H1 (cell line): ENCODE results near the gene MBOAT1. TPM values are rescaled to one million over a fixed set of nuclear protein-coding genes. Genes with fewer than 3 reads are reported as not detected.

Experiments
- CTCF ChIA-PET: fragments of 300-600 bp; sonication (Branson Sonifier 250); formaldehyde crosslinking; loops from one replicate; lab custom pipeline; 2021; ENCODE audit not compliant: partially characterized antibody; lab: Charles Lee
- POLR2A ChIA-PET: fragments of 300-600 bp; sonication (Branson Sonifier 250); formaldehyde crosslinking; loops from one replicate; lab custom pipeline; 2021; ENCODE audit warnings: inconsistent platforms; ENCODE audit not compliant: partially characterized antibody; lab: Charles Lee
- DNase-seq, 2 experiments: peaks; one replicate each; pipeline versions ENCODE4 v3.0.0 to v3.0.0-alpha.2; 2010 to 2022; ENCODE audit warnings: low spot score in 2 of 2, low read depth in 1 of 2, mixed read lengths in 1 of 2
- FAIRE-seq: peaks from 2 replicates; lab custom pipeline; 2011; peaks lifted over from hg19 to GRCh38; lab: Jason Lieb, UNC
- H2AFZ ChIP-seq: 2 replicates; pipeline ENCODE4 v1.8.1; 2012; ENCODE audit warnings: low read length, inconsistent platforms
- H2AK5ac ChIP-seq: 2 replicates; pipeline ENCODE4 v1.6.1; 2013; ENCODE audit warnings: low read depth, low read length
- H2BK120ac ChIP-seq: replicated peaks from 2 replicates; pipeline ENCODE3; 2013; ENCODE audit warnings: low read depth, low read length, inconsistent platforms
- H2BK12ac ChIP-seq: 2 replicates; pipeline ENCODE4 v1.6.1; 2013; ENCODE audit warnings: low read depth, low read length
- H2BK15ac ChIP-seq: 2 replicates; pipeline ENCODE4 v1.6.1; 2013; ENCODE audit warnings: low read length
- H2BK20ac ChIP-seq: 2 replicates; pipeline ENCODE4 v1.6.1; 2013; ENCODE audit warnings: low read length
- H2BK5ac ChIP-seq: 2 replicates; pipeline ENCODE4 v1.6.1; 2013; ENCODE audit warnings: low read depth, low read length
- H3K14ac ChIP-seq: 2 replicates; pipeline ENCODE4 v1.6.1; 2013; ENCODE audit warnings: inconsistent platforms; ENCODE audit not compliant: insufficient read length
- H3K18ac ChIP-seq: 2 replicates; pipeline ENCODE4 v1.6.1; 2013; ENCODE audit warnings: low read length; ENCODE audit errors: extremely low read depth
- H3K23ac ChIP-seq: 2 replicates; pipeline ENCODE4 v1.6.1; 2013; ENCODE audit warnings: inconsistent platforms; ENCODE audit not compliant: insufficient read length
- H3K23me2 ChIP-seq: 2 replicates; pipeline ENCODE4 v1.6.1; 2013; ENCODE audit warnings: low read depth, low read length
- H3K27ac ChIP-seq: 2 replicates; pipeline ENCODE4 v1.6.1; 2011; ENCODE audit warnings: low read depth, low read length, inconsistent platforms
- H3K27me3 ChIP-seq, 4 experiments: replicated peaks in 1 of 4; 1 replicate in 1 of 4; 2 replicates in 3 of 4; pipeline versions ENCODE4 v1.6.1 to v1.8.1; 2011 to 2013; ENCODE audit warnings: low read length in 3 of 4, mild to moderate bottlenecking in 3 of 4, inconsistent platforms in 2 of 4, mixed read lengths in 2 of 4, moderate library complexity in 1 of 4; ENCODE audit not compliant: control insufficient read depth in 3 of 4, insufficient read depth in 3 of 4; ENCODE audit errors: extremely low read depth in 1 of 4
- H3K36me3 ChIP-seq, 4 experiments: 2 replicates each; pipeline versions ENCODE4 v1.6.1 to v1.8.1; 2011 to 2013; ENCODE audit warnings: mild to moderate bottlenecking in 4 of 4, low read length in 3 of 4, moderate library complexity in 2 of 4, control low read depth in 1 of 4, inconsistent platforms in 1 of 4; ENCODE audit not compliant: insufficient read depth in 4 of 4, control insufficient read depth in 2 of 4
- H3K4ac ChIP-seq: replicated peaks from 2 replicates; pipeline ENCODE3; 2013; ENCODE audit warnings: low read length, low read depth, mixed read lengths, inconsistent platforms; ENCODE audit not compliant: insufficient read length
- H3K4me1 ChIP-seq, 4 experiments: replicated peaks in 1 of 4; 1 replicate in 1 of 4; 2 replicates in 3 of 4; pipeline versions ENCODE4 v1.6.1 to v1.8.1; 2011 to 2013; ENCODE audit warnings: low read length in 3 of 4, inconsistent platforms in 2 of 4, mixed read lengths in 1 of 4; ENCODE audit not compliant: insufficient read depth in 4 of 4, control insufficient read depth in 3 of 4
- H3K4me2 ChIP-seq, 2 experiments: 2 replicates each; pipeline versions ENCODE4 v1.6.1 to v1.8.1; 2011 to 2013; ENCODE audit warnings: low read depth in 2 of 2, low read length in 2 of 2, control low read depth in 1 of 2, inconsistent platforms in 1 of 2, mild to moderate bottlenecking in 1 of 2; ENCODE audit not compliant: insufficient read depth in 1 of 2
- H3K4me3 ChIP-seq, 4 experiments: fragments of 200-600, 300-600 bp in 1 of 4; sonication (generic), shearing (Covaris generic), sonication (Bioruptor Twin) in 1 of 4; 2 replicates each; pipeline versions ENCODE4 v1.5.1 to v1.8.1; 2011 to 2016; ENCODE audit warnings: low read length in 4 of 4, low read depth in 3 of 4, control low read depth in 2 of 4, inconsistent platforms in 2 of 4, mild to moderate bottlenecking in 2 of 4, mixed read lengths in 1 of 4, moderate library complexity in 1 of 4; ENCODE audit not compliant: insufficient read depth in 2 of 4; ENCODE audit errors: extremely low read depth in 1 of 4
- H3K56ac ChIP-seq: replicated peaks from 2 replicates; pipeline ENCODE3; 2013; ENCODE audit warnings: low read depth, mild to moderate bottlenecking, mixed read lengths, low read length, inconsistent platforms; ENCODE audit not compliant: insufficient read length
- H3K79me1 ChIP-seq: 2 replicates; pipeline ENCODE4 v1.6.1; 2013; ENCODE audit warnings: low read depth, low read length, control low read depth
- H3K79me2 ChIP-seq, 2 experiments: 2 replicates each; pipeline versions ENCODE4 v1.6.1 to v1.8.1; 2012 to 2013; ENCODE audit warnings: low read length in 2 of 2, mild to moderate bottlenecking in 2 of 2, inconsistent platforms in 1 of 2; ENCODE audit not compliant: insufficient read depth in 2 of 2, control insufficient read depth in 1 of 2
- H3K9ac ChIP-seq, 4 experiments: replicated peaks in 1 of 4; 1 replicate in 1 of 4; 2 replicates in 3 of 4; pipeline versions ENCODE4 v1.6.1 to v1.8.1; 2011 to 2013; ENCODE audit warnings: low read depth in 3 of 4, low read length in 3 of 4, control low read depth in 2 of 4, mild to moderate bottlenecking in 2 of 4, moderate library complexity in 2 of 4, inconsistent platforms in 1 of 4; ENCODE audit errors: extremely low read depth in 1 of 4
- H3K9me3 ChIP-seq, 2 experiments: 2 replicates each; pipeline versions ENCODE4 v1.6.1 to v1.8.1; 2012 to 2013; ENCODE audit warnings: mild to moderate bottlenecking in 2 of 2, moderate library complexity in 2 of 2, control low read depth in 1 of 2, inconsistent platforms in 1 of 2, low read depth in 1 of 2, low read length in 1 of 2, mixed read lengths in 1 of 2; ENCODE audit not compliant: insufficient read depth in 2 of 2
- H4K20me1 ChIP-seq, 2 experiments: replicated peaks in 1 of 2; 2 replicates each; pipeline versions ENCODE3 to v1.8.1; 2011 to 2013; ENCODE audit warnings: inconsistent platforms in 2 of 2, low read length in 2 of 2, mild to moderate bottlenecking in 1 of 2; ENCODE audit not compliant: insufficient read depth in 2 of 2, control insufficient read depth in 1 of 2
- H4K5ac ChIP-seq: 2 replicates; pipeline ENCODE4 v1.6.1; 2013; ENCODE audit warnings: low read length, low read depth, mixed read lengths, inconsistent platforms; ENCODE audit not compliant: insufficient read length
- H4K8ac ChIP-seq: 2 replicates; pipeline ENCODE4 v1.8.0; 2013; ENCODE audit warnings: mild to moderate bottlenecking, moderate library complexity, low read length, inconsistent platforms; ENCODE audit not compliant: insufficient read depth; ENCODE audit errors: extremely low read depth
- H4K91ac ChIP-seq: replicated peaks from 2 replicates; pipeline ENCODE3; 2013; ENCODE audit warnings: low read length, mixed read lengths, inconsistent platforms; ENCODE audit not compliant: insufficient read length
- KDM4A ChIP-seq: IDR thresholded peaks from one replicate; pipeline ENCODE4 v1.7.1; 2012; ENCODE audit warnings: low read depth, mild to moderate bottlenecking, moderate library complexity, low read length, inconsistent platforms; ENCODE audit not compliant: severe bottlenecking
- PHF8 ChIP-seq: fragments of 200-600 bp; sonication (generic); conservative IDR thresholded peaks from 2 replicates; pipeline ENCODE4 v1.7.1; 2012; ENCODE audit warnings: low read depth, mild to moderate bottlenecking, inconsistent platforms, low read length, moderate library complexity
- SIN3A ChIP-seq, 2 experiments: IDR thresholded peaks in 1 of 2; conservative IDR thresholded peaks in 1 of 2; 2 replicates each; pipeline ENCODE4 v1.6.1; 2011 to 2012; ENCODE audit warnings: low read length in 2 of 2, improper control_type of control experiment in 1 of 2, low read depth in 1 of 2, mild to moderate bottlenecking in 1 of 2
- TBP ChIP-seq: IDR thresholded peaks from 2 replicates; pipeline ENCODE4 v1.6.1; 2011; ENCODE audit warnings: low read depth, low read length, improper control_type of control experiment
- ZNF274 ChIP-seq: IDR thresholded peaks from 2 replicates; pipeline ENCODE4 v1.7.0; 2012; ENCODE audit warnings: low read length, borderline replicate concordance; ENCODE audit errors: extremely low read depth
- WGBS, 2 experiments: shearing (Covaris generic) in 1 of 2; methylation state at CpG; one replicate each; pipeline versions ENCODE4 v1.1.6 to v1.1.7; 2013 to 2015; ENCODE audit warnings: low lambda C conversion rate in 2 of 2, mixed read lengths in 2 of 2, inconsistent platforms in 1 of 2, low coverage in 1 of 2, missing lambda C conversion rate in 1 of 2; ENCODE audit not compliant: insufficient replicate concordance in 2 of 2, insufficient coverage in 1 of 2, insufficient read length in 1 of 2; ENCODE audit errors: extremely low coverage in 1 of 2, missing lambda C conversion rate in 1 of 2; 5-methylcytosine and 5-hydroxymethylcytosine counted together
- polyA plus RNA-seq, 7 experiments: library from polyadenylated mRNA; depleted of rRNA in 3 of 7; stranded (reverse) in 5 of 7; unstranded in 2 of 7; fragments of >200 nt in 5 of 7; fragments of 200-250 nt in 2 of 7; gene quantifications; 1 replicate in 5 of 7; 2 replicates in 1 of 7; 4 replicates in 1 of 7; pipeline versions ENCODE4 v1.2.1 to v1.2.3, GENCODE V29; 2011 to 2013; ENCODE audit warnings: missing spikeins in 2 of 7, mixed read lengths in 2 of 7
- total RNA-seq: library from RNA; stranded (reverse); fragmentation: NEBNext Ultra II Directional; extraction: Animal tissue kit (Norgen Biotek cat#: 25700); gene quantifications from 2 replicates; pipeline ENCODE4 v1.2.1, GENCODE V29; 2021

MBOAT1 gene
- total and polyA plus RNA-seq, 2 of the 8 experiments (the other 6 are each of a cell fraction or from before 2014, with no cell fraction given) = 4.9 to 19.5 TPM

- Histone ChIP-seq H2AK5ac (no peak overlapping the region), H3K14ac (no peak overlapping the region), H3K27me3 (no peaks in the 10 kb centered on the region), H2BK20ac (no peak overlapping the region), H4K20me1 (no peaks in the 10 kb centered on the region), H3K56ac (no peak overlapping the region), H2BK120ac (no peak overlapping the region), H3K18ac (no peak overlapping the region), H2AFZ (no peak overlapping the region), H2BK5ac (no peak overlapping the region), H2BK15ac (no peak overlapping the region), H3K9ac (no peak overlapping the region), H3K4me3 (no peak overlapping the region), H4K5ac (no peak overlapping the region), H2BK12ac (no peak overlapping the region)
- FAIRE-seq (no peak), DNase-seq (no peak)
- 85% methylated on average over 4 of the region's 4 CpGs; no CpG with 5 or more reads in 1 of the 2 experiments for WGBS, 2 experiments
- POLR2A ChIA-PET = no interaction called here
- TF ChIP-seq ZNF274 (no peak), TBP (no peak), KDM4A (no peak), SIN3A (conservative IDR thresholded peaks at IDR 0.05 in 1 of 2, IDR thresholded peaks at IDR 0.05 in 1 of 2; ENCODE audit: low read depth in 1 of 2, low read length in 2 of 2) (no peak), PHF8 (no peak)
- TF ChIP-seq, all 59 proteins: peak for 0
- no peak overlapping the region for H3K27ac ChIP-seq
- CTCF ChIA-PET = interaction anchor here (1.7 kb wide), 1 partner anchor 39 kb away, joined by 4 read pairs; no protein-coding TSS in a partner anchor
- H3K36me3 ChIP-seq = no peaks in the 10 kb centered on the region
- no peaks in the 10 kb centered on the region for H3K79me2 ChIP-seq
- no peaks in the 10 kb centered on the region; the same call in 1 of the 2 replicates for H3K79me1 ChIP-seq
- no peak overlapping the region for H3K4ac ChIP-seq
- no peaks in the 10 kb centered on the region for H3K23me2 ChIP-seq
- no peak overlapping the region for H4K91ac ChIP-seq
- no peak overlapping the region for H3K4me2 ChIP-seq
- no peaks in the 10 kb centered on the region for H3K4me1 ChIP-seq
- no peak overlapping the region for H4K8ac ChIP-seq
- H3K9me3 ChIP-seq = no peaks in the 10 kb centered on the region
- H3K23ac ChIP-seq = no peak overlapping the region
These were observed 74.4 kb downstream of the MBOAT1 start for GRCh38 chr6:20137837-20138236.
